Trophoblast cell (in vitro differentiated cells and primary cell): Measurements from ENCODE around the gene FRMD1.

ENCODE experiments used
- DNase-seq, 2 donors: peaks; one replicate each; pipeline ENCODE4 v3.0.0-alpha.2; 2016
- H2AFZ ChIP-seq: 2 replicates; pipeline ENCODE4 v1.6.1; 2013; ENCODE audit warnings: low read length, moderate library complexity, mild to moderate bottlenecking; ENCODE audit not compliant: insufficient read depth, poor library complexity
- H2AK5ac ChIP-seq: 2 replicates; pipeline ENCODE4 v1.6.1; 2013; ENCODE audit warnings: mild to moderate bottlenecking, low read length
- H2BK120ac ChIP-seq: 2 replicates; pipeline ENCODE4 v1.6.1; 2013; ENCODE audit warnings: low read length, mild to moderate bottlenecking, moderate library complexity; ENCODE audit not compliant: insufficient read depth, poor library complexity
- H2BK12ac ChIP-seq: 2 replicates; pipeline ENCODE4 v1.6.1; 2013; ENCODE audit warnings: mild to moderate bottlenecking, low read length, moderate library complexity
- H2BK5ac ChIP-seq: 2 replicates; pipeline ENCODE4 v1.6.1; 2013; ENCODE audit warnings: low read length, low read depth, moderate library complexity, mild to moderate bottlenecking; ENCODE audit not compliant: poor library complexity
- H3K14ac ChIP-seq: 2 replicates; pipeline ENCODE4 v1.6.1; 2013; ENCODE audit warnings: mild to moderate bottlenecking, low read length
- H3K18ac ChIP-seq: 2 replicates; pipeline ENCODE4 v1.6.1; 2013; ENCODE audit warnings: mild to moderate bottlenecking, low read length
- H3K23ac ChIP-seq: 2 replicates; pipeline ENCODE4 v1.6.1; 2013; ENCODE audit warnings: low read length
- H3K27ac ChIP-seq: 2 replicates; pipeline ENCODE4 v1.5.1; 2013; ENCODE audit warnings: low read depth, mild to moderate bottlenecking, inconsistent platforms, low read length, moderate library complexity
- H3K27me3 ChIP-seq: 2 replicates; pipeline ENCODE4 v1.6.1; 2013; ENCODE audit warnings: inconsistent platforms, mild to moderate bottlenecking, low read length, moderate library complexity; ENCODE audit not compliant: insufficient read depth
- H3K36me3 ChIP-seq, 2 experiments: 1 replicate in 1 of 2; 2 replicates in 1 of 2; pipeline ENCODE4 v1.6.1; 2013; ENCODE audit warnings: low read length in 2 of 2, mild to moderate bottlenecking in 2 of 2, moderate library complexity in 1 of 2; ENCODE audit not compliant: insufficient read depth in 2 of 2, control insufficient read depth in 1 of 2
- H3K4ac ChIP-seq: 2 replicates; pipeline ENCODE4 v1.6.1; 2013; ENCODE audit warnings: low read depth, mild to moderate bottlenecking, low read length, moderate library complexity
- H3K4me1 ChIP-seq, 2 experiments: 1 replicate in 1 of 2; 2 replicates in 1 of 2; pipeline ENCODE4 v1.6.1; 2013; ENCODE audit warnings: low read length in 2 of 2, mild to moderate bottlenecking in 2 of 2, moderate library complexity in 1 of 2; ENCODE audit not compliant: insufficient read depth in 2 of 2, control insufficient read depth in 1 of 2
- H3K4me2 ChIP-seq: 2 replicates; pipeline ENCODE4 v1.6.1; 2013; ENCODE audit warnings: inconsistent platforms, mild to moderate bottlenecking, low read length, moderate library complexity
- H3K4me3 ChIP-seq: 2 replicates; pipeline ENCODE4 v1.5.1; 2013; ENCODE audit warnings: mild to moderate bottlenecking, low read depth, low read length, inconsistent platforms
- H3K79me1 ChIP-seq: one replicate; pipeline ENCODE4 v1.6.1; 2013; ENCODE audit warnings: low read length
- H3K79me2 ChIP-seq: 2 replicates; pipeline ENCODE4 v1.6.1; 2013; ENCODE audit warnings: low read length, mild to moderate bottlenecking; ENCODE audit not compliant: control insufficient read depth, insufficient read depth, poor library complexity
- H3K9ac ChIP-seq: 2 replicates; pipeline ENCODE4 v1.6.1; 2013; ENCODE audit warnings: mild to moderate bottlenecking, low read length
- H3K9me3 ChIP-seq: 2 replicates; pipeline ENCODE4 v1.6.1; 2013; ENCODE audit warnings: low read depth, mild to moderate bottlenecking, control low read depth, inconsistent platforms, low read length; ENCODE audit not compliant: insufficient read depth
- H4K12ac ChIP-seq: 2 replicates; pipeline ENCODE4 v1.6.1; 2013; ENCODE audit warnings: low read depth, mild to moderate bottlenecking, low read length, moderate library complexity
- H4K8ac ChIP-seq: 2 replicates; pipeline ENCODE4 v1.6.1; 2013; ENCODE audit warnings: low read depth, mild to moderate bottlenecking, low read length, moderate library complexity
- H4K91ac ChIP-seq: one replicate; pipeline ENCODE4 v1.6.1; 2013; ENCODE audit warnings: low read depth, mild to moderate bottlenecking, low read length, moderate library complexity
- WGBS: extraction: QIAGEN DNeasy Blood & Tissue Kit; methylation state at CpG from one replicate; pipeline ENCODE4 v1.1.7; 2013; ENCODE audit warnings: missing lambda C conversion rate; ENCODE audit not compliant: insufficient read length, insufficient coverage; ENCODE audit errors: extremely low coverage; 5-methylcytosine and 5-hydroxymethylcytosine counted together

Gene FRMD1

DNA sequence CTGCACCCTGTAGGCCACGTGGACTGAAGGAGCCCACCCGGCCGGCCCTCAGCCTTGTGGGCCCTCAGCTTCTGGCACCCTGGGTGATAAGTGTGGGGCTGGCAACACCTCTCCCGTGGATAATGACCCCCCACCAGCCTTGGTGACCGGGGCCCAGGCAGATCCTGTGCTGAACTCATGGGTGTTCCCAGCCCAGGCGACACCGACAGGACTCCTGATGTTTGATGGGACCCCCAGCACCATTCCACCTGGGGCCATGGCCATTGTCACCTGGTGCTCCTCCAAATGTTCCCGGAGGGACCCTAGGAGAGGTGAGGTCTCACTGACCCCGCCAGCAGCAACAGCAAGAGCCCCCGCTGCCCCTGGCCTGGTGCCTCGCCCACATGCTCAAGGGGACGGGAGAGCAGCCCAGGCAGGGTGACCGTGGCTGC is 19.4 kb upstream of the FRMD1 start:
- no peak overlapping the region for H3K27ac ChIP-seq
- H3K4me3 ChIP-seq = no peak overlapping the region
- no peaks in the 10 kb centered on the region for H3K36me3 ChIP-seq
- H3K4ac ChIP-seq = no peak overlapping the region
- no peak overlapping the region for H4K91ac ChIP-seq
- peaks cover 2% of the 10 kb centered on the region for H3K9me3 ChIP-seq
- H3K4me2 ChIP-seq = no peak overlapping the region
- H3K14ac ChIP-seq = no peak overlapping the region
- no peak overlapping the region for H3K18ac ChIP-seq
- no peak overlapping the region for H2AK5ac ChIP-seq
- no peak for DNase-seq
- no peaks in the 10 kb centered on the region for H3K79me2 ChIP-seq
- H3K27me3 ChIP-seq = peaks cover 7% of the 10 kb centered on the region
- no CpG with 5 or more reads among the region's 13 CpGs for WGBS
- no peak overlapping the region for H2BK12ac ChIP-seq
- no peaks in the 10 kb centered on the region for H3K4me1 ChIP-seq
- H4K8ac ChIP-seq = no peak overlapping the region
- no peak overlapping the region for H3K9ac ChIP-seq
- no peak overlapping the region for H3K23ac ChIP-seq
- H3K79me1 ChIP-seq = no peaks in the 10 kb centered on the region
- H2AFZ ChIP-seq = no peak overlapping the region
- no peak overlapping the region for H2BK120ac ChIP-seq
- no peak overlapping the region for H4K12ac ChIP-seq
- no peak overlapping the region for H2BK5ac ChIP-seq

DNA sequence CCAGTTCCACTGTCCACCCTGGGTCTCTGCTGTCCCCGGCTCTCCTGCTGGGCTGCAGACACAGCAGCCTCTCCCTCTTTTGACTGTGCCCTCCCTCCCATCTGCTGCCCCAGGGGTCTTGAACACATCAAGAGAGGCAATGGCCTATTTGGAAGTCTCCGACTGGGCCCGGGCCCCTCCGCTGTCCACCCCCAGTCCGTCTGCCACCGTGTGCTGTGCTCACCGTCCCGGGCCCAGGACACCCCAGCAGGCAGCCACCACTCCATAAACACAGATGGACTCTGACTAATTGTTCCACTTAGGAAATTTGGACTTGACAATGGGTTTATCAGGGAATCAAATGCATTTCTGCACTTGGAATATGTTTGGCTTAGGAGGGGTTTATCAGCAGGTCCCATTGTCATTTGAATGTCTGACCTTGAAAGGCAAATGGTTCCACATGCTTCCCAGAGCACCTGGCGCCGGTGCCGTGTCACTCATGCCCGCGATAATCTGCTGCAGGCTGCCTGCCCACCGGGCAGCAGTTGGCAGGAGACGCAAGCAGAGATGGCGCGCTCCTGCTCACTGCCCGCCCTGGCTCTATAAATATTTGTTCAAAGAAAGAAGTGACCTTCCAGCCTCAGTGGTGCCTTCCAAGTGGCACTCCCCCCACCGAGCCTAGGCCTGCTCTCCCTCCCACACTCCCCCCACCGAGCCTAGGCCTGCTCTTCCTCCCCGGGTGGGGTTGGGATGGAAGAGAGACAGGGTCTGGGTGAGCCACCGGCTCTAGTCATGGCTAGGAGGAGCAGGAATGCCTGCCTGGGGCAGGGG is 18.8 kb upstream of the FRMD1 start:
- Histone ChIP-seq H2BK120ac (no peak overlapping the region), H3K4me2 (no peak overlapping the region), H3K9me3 (peaks cover 2% of the 10 kb centered on the region), H3K79me2 (no peaks in the 10 kb centered on the region), H3K79me1 (no peaks in the 10 kb centered on the region), H3K9ac (no peak overlapping the region), H3K14ac (no peak overlapping the region), H3K4me1 (no peaks in the 10 kb centered on the region), H3K18ac (no peak overlapping the region), H3K4ac (no peak overlapping the region), H3K4me3 (no peak overlapping the region), H3K23ac (no peak overlapping the region), H2AK5ac (no peak overlapping the region), H4K8ac (no peak overlapping the region), H2BK5ac (no peak overlapping the region), H3K27ac (no peak overlapping the region), H4K91ac (no peak overlapping the region), H3K27me3 (peaks cover 7% of the 10 kb centered on the region), H2BK12ac (no peak overlapping the region), H4K12ac (no peak overlapping the region), H2AFZ (no peak overlapping the region), H3K36me3 (no peaks in the 10 kb centered on the region)
- no CpG with 5 or more reads among the region's 22 CpGs for WGBS
- no peak for DNase-seq

DNA sequence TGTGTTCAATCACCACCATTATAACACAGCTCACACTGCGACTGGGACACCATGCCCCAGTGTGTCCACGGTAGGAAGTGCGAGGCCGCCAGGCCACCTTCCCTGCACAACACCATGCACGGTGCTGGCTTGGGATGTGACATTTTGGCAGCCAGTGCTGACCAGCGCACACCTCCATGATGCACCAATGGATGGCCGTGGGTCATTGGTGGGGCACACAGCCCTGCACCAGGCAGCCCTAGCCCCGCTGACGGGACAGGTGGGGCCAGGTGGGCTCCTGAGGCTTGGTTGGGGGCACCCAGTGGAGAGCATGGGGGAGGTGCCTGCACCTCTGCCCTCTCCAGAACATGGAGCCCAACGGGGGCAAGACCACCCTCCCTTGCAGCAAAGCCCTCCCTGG is 18.2 kb upstream of the FRMD1 start:
- H3K4me1 ChIP-seq = no peaks in the 10 kb centered on the region
- no peak overlapping the region for H2BK120ac ChIP-seq
- no peak overlapping the region for H4K12ac ChIP-seq
- peaks cover 7% of the 10 kb centered on the region for H3K27me3 ChIP-seq
- no CpG with 5 or more reads among the region's 10 CpGs for WGBS
- no peak overlapping the region for H3K4me3 ChIP-seq
- H3K4me2 ChIP-seq = no peak overlapping the region
- H2BK5ac ChIP-seq = no peak overlapping the region
- no peak overlapping the region for H2BK12ac ChIP-seq
- H3K9ac ChIP-seq = no peak overlapping the region
- DNase-seq = no peak
- H3K79me2 ChIP-seq = no peaks in the 10 kb centered on the region
- no peaks in the 10 kb centered on the region for H3K79me1 ChIP-seq
- no peak overlapping the region for H4K8ac ChIP-seq
- no peak overlapping the region for H4K91ac ChIP-seq
- peaks cover 5% of the 10 kb centered on the region for H3K9me3 ChIP-seq
- H3K18ac ChIP-seq = no peak overlapping the region
- no peaks in the 10 kb centered on the region for H3K36me3 ChIP-seq
- no peak overlapping the region for H3K4ac ChIP-seq
- no peak overlapping the region for H3K27ac ChIP-seq
- no peak overlapping the region for H3K23ac ChIP-seq
- H2AK5ac ChIP-seq = no peak overlapping the region
- no peak overlapping the region for H3K14ac ChIP-seq
- H2AFZ ChIP-seq = no peak overlapping the region

DNA sequence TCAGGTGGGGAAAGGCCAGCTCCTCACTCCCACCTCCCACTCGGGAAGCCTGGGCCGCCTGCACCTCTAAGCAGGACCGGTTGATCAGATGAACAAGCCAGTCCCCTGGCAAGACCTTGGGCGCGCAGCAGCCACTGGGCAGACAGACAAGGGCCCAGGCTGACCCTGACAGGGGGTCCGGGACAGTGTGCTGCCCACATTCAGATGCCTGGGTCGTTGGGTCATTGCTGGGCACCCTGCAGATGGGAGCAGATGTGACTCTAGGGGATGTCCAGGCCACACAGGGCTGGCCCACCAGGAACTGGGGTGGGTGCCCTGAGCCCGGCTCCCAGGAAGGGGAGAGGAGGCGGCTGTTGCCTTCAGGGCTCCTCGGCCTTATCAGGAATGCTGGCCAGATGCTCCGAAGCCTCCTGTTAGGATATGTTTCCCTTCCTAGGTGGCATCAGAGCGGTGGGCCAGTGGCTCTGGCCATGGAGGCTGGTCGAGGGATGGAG is 17.3 kb upstream of the FRMD1 start:
- H3K4me2 ChIP-seq = no peak overlapping the region
- H2BK5ac ChIP-seq = no peak overlapping the region
- H4K12ac ChIP-seq = no peak overlapping the region
- no peak for DNase-seq
- no peak overlapping the region for H4K91ac ChIP-seq
- H3K79me2 ChIP-seq = no peaks in the 10 kb centered on the region
- peaks cover 3% of the 10 kb centered on the region for H3K9me3 ChIP-seq
- H3K36me3 ChIP-seq = no peaks in the 10 kb centered on the region
- no peak overlapping the region for H2BK120ac ChIP-seq
- H3K79me1 ChIP-seq = no peaks in the 10 kb centered on the region
- H3K14ac ChIP-seq = no peak overlapping the region
- peaks cover 3% of the 10 kb centered on the region for H3K27me3 ChIP-seq
- H3K4ac ChIP-seq = no peak overlapping the region
- H3K4me3 ChIP-seq = no peak overlapping the region
- H2AFZ ChIP-seq = no peak overlapping the region
- H3K18ac ChIP-seq = no peak overlapping the region
- no peak overlapping the region for H4K8ac ChIP-seq
- H3K27ac ChIP-seq = no peak overlapping the region
- H2BK12ac ChIP-seq = no peak overlapping the region
- H3K9ac ChIP-seq = no peak overlapping the region
- no peak overlapping the region for H2AK5ac ChIP-seq
- no peaks in the 10 kb centered on the region for H3K4me1 ChIP-seq
- no peak overlapping the region for H3K23ac ChIP-seq
- no CpG with 5 or more reads among the region's 13 CpGs for WGBS
